Suppressor macrophage treated with lipopolysaccharide for 1 hour (primary cell): Measurements from ENCODE around the gene UPK3A.
"Not testable (repeated sequence)": the region's sequence is repeated elsewhere in the genome, so short reads cannot be mapped to it uniquely, and the experiment has no call there.

ENCODE experiments used
- DNase-seq, 3 donors: peaks; one replicate each; pipeline ENCODE4 v3.0.0-alpha.2; 2020 to 2022

The UPK3A gene

GRCh38 chr22:45285263-45286058 is 712 bp downstream of the UPK3A start:
- DNase-seq: peak in 2 of 3 donors; percentile 29 to 47

GRCh38 chr22:45286854-45287551 is 2.3 kb downstream of the UPK3A start:
- DNase-seq: peak in 1 of 3 donors; percentile 29

- DNase-seq: peak in 2 of 3 donors; percentile 38 to 48
Observed at GRCh38 chr22:45290410-45290936, 5.7 kb downstream of the UPK3A start.

- no peak for DNase-seq
Observed at GRCh38 chr22:45291061-45291930, 6.5 kb downstream of the UPK3A start.

- peak in 1 of 3 donors; percentile 42 for DNase-seq
Observed at GRCh38 chr22:45291931-45292290, 7.2 kb downstream of the UPK3A start.

GRCh38 chr22:45292731-45293442 is 8.1 kb downstream of the UPK3A start:
- peak; percentile 54 to 56 (median 55) for DNase-seq

- DNase-seq: no peak
Observed at GRCh38 chr22:45294030-45294429, 9.3 kb downstream of the UPK3A start.

GRCh38 chr22:45295004-45295403 is 10.3 kb downstream of the UPK3A start:
- DNase-seq: not testable (repeated sequence)

- DNase-seq: no peak
Observed at GRCh38 chr22:45295492-45295891, 10.7 kb downstream of the UPK3A start.

- DNase-seq: peak in 1 of 3 donors; percentile 22
Observed at GRCh38 chr22:45296628-45297297, 12.0 kb downstream of the UPK3A start.

GRCh38 chr22:45298934-45299505 is 14.3 kb downstream of the UPK3A start:
- no peak for DNase-seq

GRCh38 chr22:45302751-45303150 is 18.0 kb downstream of the UPK3A start:
- peak in 1 of 3 donors; percentile 12 for DNase-seq

- peak; percentile 20 to 63 (median 54) for DNase-seq
Observed at GRCh38 chr22:45303181-45303580, 18.4 kb downstream of the UPK3A start.

- DNase-seq: no peak
Observed at GRCh38 chr22:45304971-45305370, 20.2 kb downstream of the UPK3A start.

GRCh38 chr22:45305456-45306075 is 20.8 kb downstream of the UPK3A start:
- no peak for DNase-seq

GRCh38 chr22:45306139-45306538 is 21.4 kb downstream of the UPK3A start:
- no peak for DNase-seq

GRCh38 chr22:45308391-45308956 is 23.7 kb downstream of the UPK3A start:
- peak in 1 of 3 donors; percentile 18 for DNase-seq

GRCh38 chr22:45308957-45309421 is 24.2 kb downstream of the UPK3A start:
- peak in 2 of 3 donors; percentile 51 to 54 for DNase-seq

GRCh38 chr22:45309422-45310227 is 24.9 kb downstream of the UPK3A start, which contains the start of gene FAM118A:
FAM118A (plus strand) TSS chr22:45309934; CDS start chr22:45322380, 12,446 bp downstream.
- peak; percentile 93 to 99 (median 95) for DNase-seq
